Psoas muscle (tissue), 8 donors: ENCODE results near the gene RAD51C. TPM values are rescaled to one million over a fixed set of nuclear protein-coding genes. Genes with fewer than 3 reads are reported as not detected.

Experiments
- ATAC-seq, 4 donors: fragments of 200-7000 bp; cut with Tn5 transposase; one replicate each; pipeline ENCODE4 v1.9.1; 2020; ENCODE audit warnings: moderate library complexity in 3 of 4, mild to moderate bottlenecking in 2 of 4
- DNase-seq, 2 donors: peaks; one replicate each; pipeline ENCODE4 v3.0.0-alpha.2; 2020
- H3K27ac ChIP-seq: fragments of 200-600 bp; one replicate; pipeline ENCODE4 v1.8.0; 2022
- H3K27me3 ChIP-seq, 3 donors: fragments of 200-600 bp in 1 of 3; one replicate each; pipeline versions ENCODE4 v1.6.1 to v1.8.0; 2013 to 2022; ENCODE audit warnings: low read length in 2 of 3, mild to moderate bottlenecking in 2 of 3, moderate library complexity in 1 of 3; ENCODE audit not compliant: insufficient read depth in 3 of 3
- H3K36me3 ChIP-seq, 2 donors: fragments of 200-600 bp in 1 of 2; one replicate each; pipeline versions ENCODE4 v1.6.1 to v1.8.0; 2013 to 2022; ENCODE audit warnings: low read depth in 1 of 2, mild to moderate bottlenecking in 1 of 2, moderate library complexity in 1 of 2; ENCODE audit not compliant: insufficient read depth in 1 of 2
- H3K4me1 ChIP-seq: fragments of 200-600 bp; one replicate; pipeline ENCODE4 v1.8.0; 2022
- H3K4me3 ChIP-seq: fragments of 200-600 bp; one replicate; pipeline ENCODE4 v1.8.0; 2022; ENCODE audit warnings: mild to moderate bottlenecking
- H3K9me3 ChIP-seq: fragments of 200-600 bp; one replicate; pipeline ENCODE4 v1.8.0; 2022
- WGBS, 3 donors: extraction: QIAGEN DNeasy Blood & Tissue Kit; methylation state at CpG; one replicate each; pipeline versions ENCODE4 v1.1.6 to v1.1.7; 2013; 5-methylcytosine and 5-hydroxymethylcytosine counted together
- intact Hi-C, 2 donors: fragments of 100-400 bp; cut with DNase I; formaldehyde crosslinking; loops; one replicate each; pipeline versions ENCODE4 v1.11.0 to v1.14.2; 2022
- polyA plus RNA-seq, 3 donors: library from polyadenylated mRNA; stranded (reverse); fragments of 200-250 nt; gene quantifications; one replicate each; pipeline ENCODE4 v1.2.3, GENCODE V29; 2013
- total RNA-seq, 4 donors: library from RNA; stranded (reverse); fragmentation: NEBNext Ultra II Directional in 2 of 4; extraction: Animal tissue kit (Norgen Biotek cat#: 25700) in 2 of 4; gene quantifications; one replicate each; pipeline versions ENCODE4 v1.2.1 to v1.2.4, GENCODE V29; 2021 to 2023
- TF ChIP-seq, protein P1 (sequence below): fragments of 200-600 bp; IDR thresholded peaks from one replicate; pipeline ENCODE4 v1.8.0; 2022; ENCODE audit warnings: antibody characterized with exemption
- donor health status: healthy with polysubstance abuse.
- donor health status: DM: no; HTN: no; CAD: no; lungs with moderate emphysema.
- donor health status: Bipolar disorder and iron deficiency.
- donor health status: healthy.
- donor health status: DM: yes; HTN: yes; CAD: no.
- donor health status: DM: no; HTN: no; CAD: no.
- donor health status: DM: no; HTN: no; CAD: no.
- donor health status: DM: yes; HTN: yes; CAD: no.

RAD51C gene
- total and polyA plus RNA-seq, 7 donors = 11.0 to 23.2 (median 16.9) TPM

DNA sequence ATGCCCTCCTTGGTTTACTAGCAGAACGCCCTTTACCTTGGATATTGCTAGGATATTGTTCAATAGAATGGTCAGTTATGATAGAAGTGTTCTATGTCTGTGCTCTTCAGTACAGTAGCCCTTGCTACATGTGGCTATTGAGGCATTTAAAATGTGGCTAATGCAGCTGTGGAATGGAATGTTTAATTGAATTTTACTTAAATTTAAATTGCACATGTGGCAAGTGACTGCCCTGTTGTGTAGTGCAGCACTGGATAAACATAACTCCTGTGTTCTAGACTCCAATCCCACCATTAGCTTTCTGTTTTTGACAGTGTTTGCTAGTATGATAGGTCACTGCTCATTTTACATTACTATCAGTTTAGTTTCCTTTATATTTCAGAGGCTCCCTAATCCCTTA, 29.9 kb downstream of the RAD51C start:
- intact Hi-C loops = no loop called here
- H3K27me3 ChIP-seq = no peaks in the 10 kb centered on the region
- no peak for ATAC-seq
- no peak overlapping the region for H3K27ac ChIP-seq
- H3K4me3 ChIP-seq = no peak overlapping the region
- no peak for DNase-seq
- TF ChIP-seq, protein P1, sequence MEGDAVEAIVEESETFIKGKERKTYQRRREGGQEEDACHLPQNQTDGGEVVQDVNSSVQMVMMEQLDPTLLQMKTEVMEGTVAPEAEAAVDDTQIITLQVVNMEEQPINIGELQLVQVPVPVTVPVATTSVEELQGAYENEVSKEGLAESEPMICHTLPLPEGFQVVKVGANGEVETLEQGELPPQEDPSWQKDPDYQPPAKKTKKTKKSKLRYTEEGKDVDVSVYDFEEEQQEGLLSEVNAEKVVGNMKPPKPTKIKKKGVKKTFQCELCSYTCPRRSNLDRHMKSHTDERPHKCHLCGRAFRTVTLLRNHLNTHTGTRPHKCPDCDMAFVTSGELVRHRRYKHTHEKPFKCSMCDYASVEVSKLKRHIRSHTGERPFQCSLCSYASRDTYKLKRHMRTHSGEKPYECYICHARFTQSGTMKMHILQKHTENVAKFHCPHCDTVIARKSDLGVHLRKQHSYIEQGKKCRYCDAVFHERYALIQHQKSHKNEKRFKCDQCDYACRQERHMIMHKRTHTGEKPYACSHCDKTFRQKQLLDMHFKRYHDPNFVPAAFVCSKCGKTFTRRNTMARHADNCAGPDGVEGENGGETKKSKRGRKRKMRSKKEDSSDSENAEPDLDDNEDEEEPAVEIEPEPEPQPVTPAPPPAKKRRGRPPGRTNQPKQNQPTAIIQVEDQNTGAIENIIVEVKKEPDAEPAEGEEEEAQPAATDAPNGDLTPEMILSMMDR = no peak
- peaks cover 4 to 24% of the 10 kb centered on the region in 2 donors for H3K36me3 ChIP-seq
- 90 to 100% (median 97%) methylated on average over 1 of the region's 1 CpG for WGBS, 3 donors
- H3K9me3 ChIP-seq = no peaks in the 10 kb centered on the region
- no peaks in the 10 kb centered on the region for H3K4me1 ChIP-seq

DNA sequence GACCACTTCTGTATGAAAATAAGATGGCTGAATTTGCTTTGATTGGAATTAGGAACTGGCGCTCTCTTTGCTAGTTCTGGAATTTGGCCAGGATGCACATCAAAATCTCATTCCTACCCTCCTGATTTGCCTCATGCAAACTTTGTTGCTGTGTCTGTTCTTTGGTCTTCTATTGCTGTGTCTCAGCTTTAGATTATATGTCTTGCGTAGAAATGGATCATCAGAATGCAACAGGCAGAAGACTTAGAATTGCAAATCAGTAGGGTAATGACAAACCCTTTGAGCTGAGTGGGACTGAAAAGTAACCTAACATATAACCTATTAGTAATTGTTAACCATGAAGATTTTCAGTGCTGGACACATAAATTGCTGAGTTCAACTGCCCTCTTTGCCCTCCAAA, 30.3 kb downstream of the RAD51C start:
- intact Hi-C loops = no loop called here
- Histone ChIP-seq H3K27me3 (no peaks in the 10 kb centered on the region), H3K4me3 (no peak overlapping the region), H3K27ac (no peak overlapping the region), H3K9me3 (no peaks in the 10 kb centered on the region), H3K4me1 (no peaks in the 10 kb centered on the region), H3K36me3 (peaks cover 4 to 20% of the 10 kb centered on the region in 2 donors)
- 97 to 99% (median 98%) methylated on average over 2 of the region's 2 CpGs for WGBS, 3 donors
- TF ChIP-seq, protein P1 = no peak
- no peak for DNase-seq
- no peak for ATAC-seq

DNA sequence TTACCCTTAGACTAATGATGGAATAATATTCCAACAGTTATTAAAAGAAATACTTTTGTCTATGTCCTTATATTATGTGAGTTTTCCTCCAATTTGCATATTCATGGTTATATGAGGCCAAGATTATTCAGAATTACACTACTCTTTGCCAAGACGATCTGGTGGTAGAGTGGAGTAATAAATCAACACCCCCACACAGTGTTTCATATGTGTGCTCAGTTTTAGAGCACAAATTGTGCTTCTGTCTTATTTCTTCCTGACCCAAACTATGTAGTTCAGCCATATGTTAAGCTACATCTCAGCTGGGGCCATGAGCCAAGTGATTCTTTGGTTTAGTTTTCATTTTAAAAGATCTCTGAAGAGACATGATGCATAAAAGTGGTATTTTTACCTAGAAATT, 36.4 kb downstream of the RAD51C start:
- Histone ChIP-seq H3K27me3 (no peaks in the 10 kb centered on the region), H3K36me3 (peaks cover 4 to 17% of the 10 kb centered on the region in 2 donors), H3K27ac (no peak overlapping the region), H3K4me3 (no peak overlapping the region), H3K9me3 (no peaks in the 10 kb centered on the region), H3K4me1 (no peaks in the 10 kb centered on the region)
- intact Hi-C loops = no loop called here
- TF ChIP-seq, protein P1 = no peak
- 15 to 34% (median 29%) methylated on average over 1 of the region's 1 CpG for WGBS, 3 donors
- DNase-seq (no peak), ATAC-seq (no peak)

DNA sequence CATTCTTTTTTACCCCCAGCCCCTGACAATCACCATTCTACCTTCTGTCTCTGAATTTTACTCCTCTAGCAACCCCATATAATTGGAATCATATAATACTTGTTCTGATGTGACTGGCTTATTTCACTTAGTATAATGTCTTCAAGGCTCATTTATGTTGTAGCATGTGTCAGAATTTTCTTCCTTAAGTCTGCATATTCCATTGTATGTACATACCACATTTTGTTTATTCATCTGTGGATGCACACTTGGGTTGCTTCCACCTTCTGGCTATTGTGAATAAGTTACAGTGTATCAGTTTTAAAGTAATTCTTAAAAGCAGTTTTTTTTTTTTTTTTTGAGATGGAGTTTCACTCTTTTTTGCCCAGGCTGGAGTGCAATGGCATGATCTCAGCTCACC, 38.5 kb downstream of the RAD51C start:
- Histone ChIP-seq H3K4me3 (no peak overlapping the region), H3K4me1 (no peaks in the 10 kb centered on the region), H3K27me3 (no peaks in the 10 kb centered on the region), H3K27ac (no peak overlapping the region), H3K36me3 (peaks cover 0 to 18% of the 10 kb centered on the region in 2 donors), H3K9me3 (no peaks in the 10 kb centered on the region)
- TF ChIP-seq, protein P1 = no peak
- ATAC-seq (no peak), DNase-seq (no peak)
- intact Hi-C loops = no loop called here

DNA sequence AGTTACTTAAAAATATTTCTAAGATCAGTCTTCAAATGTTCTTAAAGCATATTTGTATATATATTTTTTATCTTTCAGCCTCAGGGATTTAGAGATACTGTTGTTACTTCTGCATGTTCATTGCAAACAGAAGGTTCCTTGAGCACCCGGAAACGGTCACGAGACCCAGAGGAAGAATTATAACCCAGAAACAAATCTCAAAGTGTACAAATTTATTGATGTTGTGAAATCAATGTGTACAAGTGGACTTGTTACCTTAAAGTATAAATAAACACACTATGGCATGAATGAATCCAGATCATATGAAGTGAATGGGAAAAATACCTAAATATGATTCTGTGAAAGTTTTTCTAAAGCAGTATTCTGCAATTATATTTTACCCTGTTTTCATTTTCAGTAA, 41.6 kb downstream of the RAD51C start:
- 91 to 95% (median 94%) methylated on average over 3 of the region's 3 CpGs for WGBS, 3 donors
- Histone ChIP-seq H3K27ac (no peak overlapping the region), H3K27me3 (no peaks in the 10 kb centered on the region), H3K9me3 (no peaks in the 10 kb centered on the region), H3K4me1 (no peaks in the 10 kb centered on the region), H3K36me3 (peaks cover 0 to 18% of the 10 kb centered on the region in 2 donors), H3K4me3 (no peak overlapping the region)
- intact Hi-C loops = no loop called here
- ATAC-seq (no peak), DNase-seq (no peak)
- TF ChIP-seq, protein P1 = no peak
